ENCODE data around the gene RPS6KB1. TPM values are rescaled to one million over a fixed set of nuclear protein-coding genes. Genes with fewer than 3 reads are reported as not detected.
"Not testable (repeated sequence)": the region's sequence is repeated elsewhere in the genome, so short reads cannot be mapped to it uniquely, and the experiment has no call there.

Gene RPS6KB1
- total and polyA plus RNA-seq, 2 experiments from 2014 or later, result 23.3 to 31.4 TPM

- DNase-seq; H3K4me2 ChIP-seq (ENCODE audit: unreplicated experiment); H3F3A ChIP-seq (ENCODE audit: insufficient read depth); H3K9me2 ChIP-seq (ENCODE audit: insufficient read depth); in situ Hi-C loops (cut with MboI); H3K4me1 ChIP-seq (ENCODE audit: insufficient read depth); H3K27ac ChIP-seq; H4K20me1 ChIP-seq (ENCODE audit: insufficient read depth); H3K4me3 ChIP-seq; H3K9me3 ChIP-seq (ENCODE audit: low read depth); H2AFZ ChIP-seq; H3K27me3 ChIP-seq (replicated peaks; ENCODE audit: insufficient read depth); H3K79me2 ChIP-seq (ENCODE audit: insufficient read depth); H3K9ac ChIP-seq: not testable (repeated sequence)
- H3K36me3 ChIP-seq (ENCODE audit: low read depth), result peaks cover 34% of the 10 kb centered on the region; the same call in 1 of the 2 replicates
- WGBS, 2 experiments (ENCODE audit: low coverage in 1 of 2, low lambda C conversion rate in 2 of 2, missing lambda C conversion rate in 2 of 2), result 97 to 99% methylated on average over 3 of the region's 3 CpGs
Observed at GRCh38 chr17:59940697-59941096, 47.8 kb downstream of the RPS6KB1 start.

- Histone ChIP-seq H3K4me3 (no peak overlapping the region), H3K4me2 (ENCODE audit: unreplicated experiment) (no peak overlapping the region), H3K9ac (no peak overlapping the region), H3K9me3 (ENCODE audit: low read depth) (no peaks in the 10 kb centered on the region), H4K20me1 (ENCODE audit: insufficient read depth) (no peaks in the 10 kb centered on the region), H3K27me3 (replicated peaks; ENCODE audit: insufficient read depth) (no peaks in the 10 kb centered on the region), H3K27ac (no peak overlapping the region), H2AFZ (no peak overlapping the region), H3K4me1 (ENCODE audit: insufficient read depth) (no peaks in the 10 kb centered on the region), H3F3A (ENCODE audit: insufficient read depth) (0 out of 2 replicates have a peak, but pooled peaks cover 7% of the 10 kb centered on the region), H3K9me2 (ENCODE audit: insufficient read depth) (no peaks in the 10 kb centered on the region), H3K79me2 (ENCODE audit: insufficient read depth) (no peaks in the 10 kb centered on the region), H3K36me3 (ENCODE audit: low read depth) (peaks cover 34% of the 10 kb centered on the region; the same call in 1 of the 2 replicates)
- WGBS, 2 experiments (ENCODE audit: low coverage in 1 of 2, low lambda C conversion rate in 2 of 2, missing lambda C conversion rate in 2 of 2), result 88 to 100% methylated on average over 1 of the region's 1 CpG
- TF ChIP-seq EZH2 (IDR thresholded peaks at IDR 0.05; ENCODE audit: insufficient read depth, poor library complexity, severe bottlenecking), result no peak
- no peak for TF ChIP-seq EZH2phosphoT487 (IDR thresholded peaks at IDR 0.05; ENCODE audit: insufficient read depth, low read depth)
- DNase-seq, result no peak
- in situ Hi-C loops (cut with MboI), result no loop called here
Observed at GRCh38 chr17:59941131-59941530, 48.2 kb downstream of the RPS6KB1 start.

- H3K9me2 ChIP-seq (ENCODE audit: insufficient read depth); H3K27ac ChIP-seq; H4K20me1 ChIP-seq (ENCODE audit: insufficient read depth); H2AFZ ChIP-seq; H3K4me3 ChIP-seq; H3K9me3 ChIP-seq (ENCODE audit: low read depth); DNase-seq; H3K4me2 ChIP-seq (ENCODE audit: unreplicated experiment); H3K4me1 ChIP-seq (ENCODE audit: insufficient read depth); H3K27me3 ChIP-seq (replicated peaks; ENCODE audit: insufficient read depth); H3K79me2 ChIP-seq (ENCODE audit: insufficient read depth); H3K9ac ChIP-seq; H3F3A ChIP-seq (ENCODE audit: insufficient read depth); in situ Hi-C loops (cut with MboI): not testable (repeated sequence)
- WGBS, 2 experiments (ENCODE audit: low coverage in 1 of 2, low lambda C conversion rate in 2 of 2, missing lambda C conversion rate in 2 of 2), result 97% methylated on average over 7 of the region's 7 CpGs
- H3K36me3 ChIP-seq (ENCODE audit: low read depth), result peaks cover 48% of the 10 kb centered on the region; the same call in 1 of the 2 replicates
Observed at GRCh38 chr17:59946433-59946832, 53.5 kb downstream of the RPS6KB1 start.

GRCh38 chr17:59947310-59947709, 54.4 kb downstream of the RPS6KB1 start:
- DNase-seq; H3K9ac ChIP-seq; H3K9me2 ChIP-seq (ENCODE audit: insufficient read depth); H3K9me3 ChIP-seq (ENCODE audit: low read depth); H3K27me3 ChIP-seq (replicated peaks; ENCODE audit: insufficient read depth); H3K4me3 ChIP-seq; H3K27ac ChIP-seq; H3K4me2 ChIP-seq (ENCODE audit: unreplicated experiment); H3K4me1 ChIP-seq (ENCODE audit: insufficient read depth); H3K79me2 ChIP-seq (ENCODE audit: insufficient read depth); H4K20me1 ChIP-seq (ENCODE audit: insufficient read depth); in situ Hi-C loops (cut with MboI); H2AFZ ChIP-seq: not testable (repeated sequence)
- Histone ChIP-seq H3F3A (ENCODE audit: insufficient read depth) (peaks cover 11% of the 10 kb centered on the region; the same call in 1 of the 2 replicates), H3K36me3 (ENCODE audit: low read depth) (peaks cover 44% of the 10 kb centered on the region; the same call in 1 of the 2 replicates)
- WGBS, 2 experiments (ENCODE audit: low coverage in 1 of 2, low lambda C conversion rate in 2 of 2, missing lambda C conversion rate in 2 of 2), result 68% methylated on average over 4 of the region's 4 CpGs

GRCh38 chr17:59950049-59950448, 57.1 kb downstream of the RPS6KB1 start:
- Histone ChIP-seq H4K20me1 (ENCODE audit: insufficient read depth) (no peaks in the 10 kb centered on the region), H3K27me3 (replicated peaks; ENCODE audit: insufficient read depth) (no peaks in the 10 kb centered on the region), H3K9me3 (ENCODE audit: low read depth) (no peaks in the 10 kb centered on the region), H3K4me3 (no peak overlapping the region), H3F3A (ENCODE audit: insufficient read depth) (peaks cover 10% of the 10 kb centered on the region; the same call in 1 of the 2 replicates), H3K9me2 (ENCODE audit: insufficient read depth) (no peaks in the 10 kb centered on the region), H3K4me2 (ENCODE audit: unreplicated experiment) (no peak overlapping the region), H3K79me2 (ENCODE audit: insufficient read depth) (no peaks in the 10 kb centered on the region), H2AFZ (no peak overlapping the region), H3K9ac (no peak overlapping the region), H3K27ac (no peak overlapping the region), H3K4me1 (ENCODE audit: insufficient read depth) (no peaks in the 10 kb centered on the region), H3K36me3 (ENCODE audit: low read depth) (peaks cover 45% of the 10 kb centered on the region; the same call in 1 of the 2 replicates)
- no peak for DNase-seq
- in situ Hi-C loops (cut with MboI), result no loop called here
- no peak for TF ChIP-seq EZH2 (IDR thresholded peaks at IDR 0.05; ENCODE audit: insufficient read depth, poor library complexity, severe bottlenecking)
- TF ChIP-seq EZH2phosphoT487 (IDR thresholded peaks at IDR 0.05; ENCODE audit: insufficient read depth, low read depth), result no peak
- 94 to 96% methylated on average over 3 of the region's 3 CpGs for WGBS, 2 experiments (ENCODE audit: low coverage in 1 of 2, low lambda C conversion rate in 2 of 2, missing lambda C conversion rate in 2 of 2)

Measured in GM23248 (cell line).